Peyer's patch (tissue), 4 donors: ENCODE results near the gene TBC1D30. TPM values are rescaled to one million over a fixed set of nuclear protein-coding genes. Genes with fewer than 3 reads are reported as not detected.

ENCODE experiments used
- DNase-seq, 3 donors: peaks; one replicate each; pipeline ENCODE4 v3.0.0-alpha.2; 2017 to 2019
- H3K27ac ChIP-seq, 4 donors: fragments of 200-600 bp; sonication (generic); one replicate each; pipeline ENCODE4 v1.5.1; 2016 to 2019
- H3K27me3 ChIP-seq, 2 donors: fragments of 200-600 bp; sonication (generic); one replicate each; pipeline ENCODE4 v1.5.1; 2019
- H3K36me3 ChIP-seq, 3 donors: fragments of 200-600 bp; sonication (generic); one replicate each; pipeline ENCODE4 v1.5.1; 2016 to 2019
- H3K4me1 ChIP-seq, 4 donors: fragments of 200-600 bp; sonication (generic); one replicate each; pipeline ENCODE4 v1.5.1; 2016 to 2019
- H3K4me3 ChIP-seq, 4 donors: fragments of 200-600 bp; sonication (generic); 1 replicate in 3 of 4; 2 replicates in 1 of 4; pipeline ENCODE4 v1.5.1; 2016 to 2019; ENCODE audit warnings: mild to moderate bottlenecking in 1 of 4
- H3K9me3 ChIP-seq, 4 donors: fragments of 200-600 bp; sonication (generic); one replicate each; pipeline ENCODE4 v1.5.1; 2016 to 2019; ENCODE audit warnings: mild to moderate bottlenecking in 1 of 4
- CTCF ChIP-seq, 6 experiments: fragments of 450-650 bp in 4 of 6; fragments of 200-600 bp in 2 of 6; sonication (generic) in 1 of 6; IDR thresholded peaks; one replicate each; pipeline ENCODE4 v1.5.1; 2017 to 2019; ENCODE audit warnings: antibody characterized with exemption in 6 of 6, mild to moderate bottlenecking in 3 of 6, moderate library complexity in 1 of 6
- POLR2A ChIP-seq, 2 donors: fragments of 450-650 bp; IDR thresholded peaks; one replicate each; pipeline ENCODE4 v1.5.1; 2017; ENCODE audit warnings: antibody characterized with exemption in 2 of 2, mild to moderate bottlenecking in 2 of 2, moderate library complexity in 2 of 2
- total RNA-seq, 4 donors: library from RNA; depleted of rRNA; stranded (reverse); fragments of >200 nt; gene quantifications; one replicate each; pipeline ENCODE4 v1.1.0, GENCODE V29; 2016

The TBC1D30 gene
- total RNA-seq, 4 donors from 2014 or later, result 7.8 to 16.8 (median 10.9) TPM

GRCh38 chr12:64903479-64904152 lies 79.2 kb downstream of the TBC1D30 start:
- no peak for DNase-seq
- Histone ChIP-seq H3K36me3 (no peaks in the 10 kb centered on the region), H3K27ac (no peak overlapping the region), H3K27me3 (no peaks in the 10 kb centered on the region), H3K4me1 (no peaks in the 10 kb centered on the region), H3K9me3 (no peaks in the 10 kb centered on the region), H3K4me3 (no peak overlapping the region)
- no peak for TF ChIP-seq POLR2A (IDR thresholded peaks at IDR 0.05)
- TF ChIP-seq CTCF (IDR thresholded peaks at IDR 0.05), result no peak

- DNase-seq, result no peak
- Histone ChIP-seq H3K27ac (no peak overlapping the region), H3K27me3 (no peaks in the 10 kb centered on the region), H3K9me3 (no peaks in the 10 kb centered on the region), H3K4me1 (no peaks in the 10 kb centered on the region), H3K4me3 (no peak overlapping the region), H3K36me3 (no peaks in the 10 kb centered on the region)
- TF ChIP-seq POLR2A (IDR thresholded peaks at IDR 0.05) (no peak), CTCF (IDR thresholded peaks at IDR 0.05) (no peak)
These were observed 82.7 kb downstream of the TBC1D30 start for GRCh38 chr12:64907097-64907496.

- H3K36me3 ChIP-seq, result no peaks in the 10 kb centered on the region
- DNase-seq, result no peak
- no peak overlapping the region for H3K4me3 ChIP-seq
- no peaks in the 10 kb centered on the region for H3K27me3 ChIP-seq
- H3K4me1 ChIP-seq, result no peaks in the 10 kb centered on the region
- no peak overlapping the region for H3K27ac ChIP-seq
- no peaks in the 10 kb centered on the region for H3K9me3 ChIP-seq
- TF ChIP-seq CTCF (IDR thresholded peaks at IDR 0.05), result no peak
- TF ChIP-seq POLR2A (IDR thresholded peaks at IDR 0.05), result no peak
These were observed 84.7 kb downstream of the TBC1D30 start for GRCh38 chr12:64909124-64909523.

- no peaks in the 10 kb centered on the region for H3K4me1 ChIP-seq
- no peak for TF ChIP-seq CTCF (IDR thresholded peaks at IDR 0.05)
- no peak for TF ChIP-seq POLR2A (IDR thresholded peaks at IDR 0.05)
- H3K27me3 ChIP-seq, result no peaks in the 10 kb centered on the region
- H3K36me3 ChIP-seq, result no peaks in the 10 kb centered on the region
- no peak for DNase-seq
- H3K4me3 ChIP-seq, result no peak overlapping the region
- H3K27ac ChIP-seq, result no peak overlapping the region
- H3K9me3 ChIP-seq, result no peaks in the 10 kb centered on the region
These were observed 86.6 kb downstream of the TBC1D30 start for GRCh38 chr12:64911081-64911480.

- TF ChIP-seq CTCF (IDR thresholded peaks at IDR 0.05) (no peak), POLR2A (IDR thresholded peaks at IDR 0.05) (no peak)
- no peak overlapping the region for H3K27ac ChIP-seq
- no peak overlapping the region for H3K4me3 ChIP-seq
- no peak for DNase-seq
- H3K9me3 ChIP-seq, result no peaks in the 10 kb centered on the region
- H3K4me1 ChIP-seq, result no peaks in the 10 kb centered on the region
- no peaks in the 10 kb centered on the region for H3K36me3 ChIP-seq
- H3K27me3 ChIP-seq, result no peaks in the 10 kb centered on the region
These were observed 87.5 kb downstream of the TBC1D30 start for GRCh38 chr12:64911912-64912311.
